IMR-90 (cell line): ENCODE results near the gene PIK3R5. TPM values are rescaled to one million over a fixed set of nuclear protein-coding genes. Genes with fewer than 3 reads are reported as not detected.

ENCODE experiments used
- ATAC-seq: fragments of 200-7000 bp; cut with Tn5 transposase; 2 replicates; pipeline ENCODE4 v1.9.1; 2020; ENCODE audit warnings: low read depth, mild to moderate bottlenecking, moderate library complexity
- BruUV-seq: library from RNA; stranded (reverse); fragments of 400-500 nt; replicated peaks from 2 replicates; lab custom pipeline; 2021; lab: Mats Ljungman, UMichigan
- CTCF ChIA-PET: fragments of 300-600 bp; formaldehyde crosslinking; extraction: SDS; loops from one replicate; lab custom pipeline; 2021; ENCODE audit warnings: antibody characterized with exemption; lab: Yijun Ruan, JAX
- POLR2A ChIA-PET: fragments of 300-600 bp; sonication (Branson Sonifier 250); formaldehyde crosslinking; loops from one replicate; lab custom pipeline; 2022; ENCODE audit warnings: antibody characterized with exemption; ENCODE audit not compliant: unreplicated experiment; lab: Charles Lee
- DNase-seq: peaks from one replicate; pipeline ENCODE4 v3.0.0; 2013
- H2AFZ ChIP-seq: replicated peaks from 2 replicates; pipeline ENCODE3; 2013; ENCODE audit warnings: low read length, mild to moderate bottlenecking; ENCODE audit not compliant: poor library complexity
- H2AK5ac ChIP-seq: 2 replicates; pipeline ENCODE4 v1.6.1; 2013; ENCODE audit warnings: low read depth, low read length, inconsistent platforms
- H2AK9ac ChIP-seq: replicated peaks from 2 replicates; pipeline ENCODE3; 2013; ENCODE audit warnings: mild to moderate bottlenecking, low read depth, low read length, moderate library complexity; ENCODE audit not compliant: poor library complexity
- H2BK120ac ChIP-seq: 2 replicates; pipeline ENCODE4 v1.6.1; 2013; ENCODE audit warnings: low read depth, low read length, inconsistent platforms
- H2BK15ac ChIP-seq: 3 replicates; pipeline ENCODE4 v1.6.1; 2013; ENCODE audit warnings: low read depth, low read length, inconsistent platforms
- H2BK20ac ChIP-seq: 2 replicates; pipeline ENCODE4 v1.6.1; 2013; ENCODE audit warnings: low read depth, mild to moderate bottlenecking, inconsistent platforms, low read length, moderate library complexity
- H2BK5ac ChIP-seq: 2 replicates; pipeline ENCODE4 v1.6.1; 2013; ENCODE audit warnings: mild to moderate bottlenecking, low read depth, low read length, inconsistent platforms; ENCODE audit not compliant: poor library complexity, severe bottlenecking
- H3K14ac ChIP-seq: replicated peaks from 2 replicates; pipeline ENCODE4 v1.6.1; 2013; ENCODE audit warnings: low read depth, low read length, inconsistent platforms
- H3K18ac ChIP-seq: 2 replicates; pipeline ENCODE4 v1.6.1; 2013; ENCODE audit warnings: low read depth, low read length, control low read depth
- H3K23ac ChIP-seq: 2 replicates; pipeline ENCODE4 v1.6.1; 2013; ENCODE audit warnings: low read depth, low read length, inconsistent platforms
- H3K27ac ChIP-seq: 2 replicates; pipeline ENCODE4 v1.5.1; 2013; ENCODE audit warnings: mild to moderate bottlenecking, control low read depth, low read length; ENCODE audit not compliant: insufficient read depth
- H3K27me3 ChIP-seq: 2 replicates; pipeline ENCODE4 v1.6.1; 2013; ENCODE audit warnings: low read length; ENCODE audit not compliant: control insufficient read depth, insufficient read depth
- H3K36me3 ChIP-seq: 2 replicates; pipeline ENCODE4 v1.6.1; 2013; ENCODE audit warnings: low read length, mixed read lengths; ENCODE audit not compliant: control insufficient read depth, insufficient read depth
- H3K4ac ChIP-seq: 2 replicates; pipeline ENCODE4 v1.6.1; 2013; ENCODE audit warnings: low read depth, low read length, inconsistent platforms
- H3K4me1 ChIP-seq: 2 replicates; pipeline ENCODE4 v1.6.1; 2013; ENCODE audit warnings: low read length, mixed read lengths; ENCODE audit not compliant: control insufficient read depth, insufficient read depth
- H3K4me2 ChIP-seq: 2 replicates; pipeline ENCODE4 v1.6.1; 2013; ENCODE audit warnings: low read depth, mild to moderate bottlenecking, control low read depth, low read length, moderate library complexity
- H3K4me3 ChIP-seq: 2 replicates; pipeline ENCODE4 v1.5.1; 2013; ENCODE audit warnings: low read depth, mild to moderate bottlenecking, control low read depth, low read length, moderate library complexity; ENCODE audit not compliant: insufficient read depth
- H3K56ac ChIP-seq: 2 replicates; pipeline ENCODE4 v1.6.1; 2013; ENCODE audit warnings: low read length, inconsistent platforms; ENCODE audit not compliant: insufficient read depth; ENCODE audit errors: extremely low read depth
- H3K79me1 ChIP-seq, 2 experiments: 2 replicates each; pipeline ENCODE4 v1.6.1; 2013; ENCODE audit warnings: low read length in 2 of 2, inconsistent platforms in 1 of 2, low read depth in 1 of 2
- H3K9ac ChIP-seq: 2 replicates; pipeline ENCODE4 v1.6.1; 2013; ENCODE audit warnings: low read depth, low read length, control low read depth
- H3K9me1 ChIP-seq: 2 replicates; pipeline ENCODE4 v1.6.1; 2013; ENCODE audit warnings: low read length, inconsistent platforms; ENCODE audit not compliant: insufficient read depth
- H3K9me3 ChIP-seq: 2 replicates; pipeline ENCODE4 v1.6.1; 2013; ENCODE audit warnings: low read length; ENCODE audit not compliant: control insufficient read depth, insufficient read depth
- H4K20me1 ChIP-seq: 2 replicates; pipeline ENCODE4 v1.6.1; 2013; ENCODE audit warnings: low read length, inconsistent platforms; ENCODE audit not compliant: insufficient read depth
- H4K5ac ChIP-seq: 2 replicates; pipeline ENCODE4 v1.6.1; 2013; ENCODE audit warnings: mild to moderate bottlenecking, low read depth, low read length, control low read depth
- H4K8ac ChIP-seq, 2 experiments: 2 replicates each; pipeline ENCODE4 v1.6.1; 2013; ENCODE audit warnings: low read depth in 2 of 2, low read length in 2 of 2, control low read depth in 1 of 2, inconsistent platforms in 1 of 2
- H4K91ac ChIP-seq: 2 replicates; pipeline ENCODE4 v1.6.1; 2013; ENCODE audit warnings: low read depth, low read length, inconsistent platforms; ENCODE audit not compliant: insufficient read depth
- BHLHE40 ChIP-seq: fragments of 150-350 bp; IDR thresholded peaks from 2 replicates; pipeline ENCODE4 v1.6.1; 2016; ENCODE audit warnings: mild to moderate bottlenecking, low read depth, low read length
- CEBPB ChIP-seq: IDR thresholded peaks from 2 replicates; pipeline ENCODE4 v1.6.1; 2012; ENCODE audit warnings: low read depth, low read length, improper control_type of control experiment
- CHD1 ChIP-seq: IDR thresholded peaks from 2 replicates; pipeline ENCODE4 v1.6.1; 2012; ENCODE audit warnings: low read depth, low read length, improper control_type of control experiment
- CTCF ChIP-seq: conservative IDR thresholded peaks from 2 replicates; pipeline ENCODE4 v1.5.1; 2012; ENCODE audit warnings: mild to moderate bottlenecking, low read depth, low read length, improper control_type of control experiment
- ELK1 ChIP-seq: fragments of 150-350 bp; IDR thresholded peaks from 2 replicates; pipeline ENCODE4 v1.6.1; 2016; ENCODE audit warnings: low read depth, mild to moderate bottlenecking, low read length, moderate library complexity, borderline replicate concordance
- RCOR1 ChIP-seq: IDR thresholded peaks from 2 replicates; pipeline ENCODE4 v1.6.1; 2012; ENCODE audit warnings: mild to moderate bottlenecking, low read length, improper control_type of control experiment; ENCODE audit not compliant: insufficient replicate concordance
- RFX5 ChIP-seq: IDR thresholded peaks from 2 replicates; pipeline ENCODE4 v1.8.0; 2012; ENCODE audit warnings: low read depth, mild to moderate bottlenecking, low read length, moderate library complexity
- WGBS, 2 experiments: methylation state at CpG; one replicate each; pipeline versions ENCODE4 v1.1.5 to v1.1.7; 2013; ENCODE audit warnings: missing lambda C conversion rate in 2 of 2; ENCODE audit not compliant: insufficient read length in 1 of 2; ENCODE audit errors: extremely low coverage in 2 of 2; 5-methylcytosine and 5-hydroxymethylcytosine counted together
- dilution Hi-C: fragments of 300-500 bp; cut with HindIII; formaldehyde crosslinking; loops from one replicate; pipeline ENCODE4 v1.14.3; 2018; ENCODE audit warnings: low sequenced_read_pairs; ENCODE audit not compliant: unreplicated experiment
- in situ Hi-C: fragments of 300-500 bp; cut with MboI; formaldehyde crosslinking; loops from 3 replicates; pipeline ENCODE4 v1.14.3; 2019; ENCODE audit warnings: low sequenced_read_pairs, inconsistent platforms, mixed read lengths
- intact Hi-C: fragments of 100-400 bp; cut with micrococcal nuclease; formaldehyde crosslinking; loops from 2 replicates; pipeline ENCODE4 v1.10.0; 2022
- polyA plus RNA-seq, 3 experiments: library from polyadenylated mRNA; depleted of rRNA; stranded (reverse); fragments of >200 nt; gene quantifications; 2 replicates each; pipeline ENCODE4 v1.2.3, GENCODE V29; 2012; ENCODE audit warnings: low replicate concordance in 1 of 3
- total RNA-seq: library from RNA; depleted of rRNA; stranded (reverse); fragments of >200 nt; gene quantifications from 2 replicates; pipeline ENCODE4 v1.2.3, GENCODE V29; 2012

The PIK3R5 gene
- total and polyA plus RNA-seq, 2 of the 4 experiments (the other 2 are of a cell fraction): not detected

- intact Hi-C loops: no loop called here
- Histone ChIP-seq H3K4me3 (no peak overlapping the region), H3K27ac (no peak overlapping the region), H2AFZ (no peak overlapping the region), H3K27me3 (no peaks in the 10 kb centered on the region; the same call in 1 of the 2 replicates), H2BK120ac (no peak overlapping the region), H2AK9ac (no peak overlapping the region), H3K4me1 (no peaks in the 10 kb centered on the region), H4K5ac (no peak overlapping the region), H3K18ac (no peak overlapping the region), H3K36me3 (no peaks in the 10 kb centered on the region), H2AK5ac (no peak overlapping the region), H2BK20ac (no peak overlapping the region), H2BK5ac (no peak overlapping the region), H3K79me1 (no peaks in the 10 kb centered on the region), H3K9me3 (no peaks in the 10 kb centered on the region), H4K8ac (no peak overlapping the region), H4K91ac (no peak overlapping the region), H2BK15ac (no peak overlapping the region), H3K9ac (no peak overlapping the region), H3K4ac (no peak overlapping the region), H3K23ac (no peak overlapping the region), H3K56ac (no peak overlapping the region), H3K9me1 (no peaks in the 10 kb centered on the region), H3K4me2 (no peak overlapping the region), H3K14ac (no peak overlapping the region), H4K20me1 (no peaks in the 10 kb centered on the region)
- 67% methylated on average over 5 of the region's 12 CpGs; no CpG with 5 or more reads in 1 of the 2 experiments for WGBS, 2 experiments
- dilution Hi-C loops: no loop called here
- in situ Hi-C loops: no loop called here
- no peak for DNase-seq
- POLR2A ChIA-PET: no interaction called here
- no TSS peak for BruUV-seq
- ATAC-seq: no peak
- TF ChIP-seq CTCF (no peak), RCOR1 (no peak), CHD1 (no peak), RFX5 (no peak), ELK1 (no peak), CEBPB (no peak), BHLHE40 (no peak)
- CTCF ChIA-PET: no interaction called here
Observed at GRCh38 chr17:8875436-8875835, 90.1 kb downstream of the PIK3R5 start.
